Lung (tissue), 12 donors: ENCODE results near the gene TOR1AIP2. TPM values are rescaled to one million over a fixed set of nuclear protein-coding genes. Genes with fewer than 3 reads are reported as not detected.

ENCODE experiments used
- ATAC-seq: fragments of 200-7000 bp; cut with Tn5 transposase; one replicate; pipeline ENCODE4 v1.9.1; 2020; ENCODE audit warnings: moderate number of reproducible peaks; ENCODE audit not compliant: insufficient read depth, low FRiP score
- DNase-seq, 3 donors: peaks; one replicate each; pipeline ENCODE4 v3.0.0-alpha.2; 2013 to 2017
- H3K27ac ChIP-seq, 2 donors: one replicate each; pipeline ENCODE4 v1.5.1; 2013; ENCODE audit warnings: mild to moderate bottlenecking in 2 of 2, moderate library complexity in 2 of 2, control low read depth in 1 of 2, inconsistent platforms in 1 of 2, low read depth in 1 of 2, low read length in 1 of 2
- H3K27me3 ChIP-seq, 3 donors: one replicate each; pipeline ENCODE4 v1.5.1; 2013; ENCODE audit warnings: low read length in 2 of 3; ENCODE audit not compliant: control insufficient read depth in 3 of 3, insufficient read depth in 3 of 3
- H3K36me3 ChIP-seq, 4 donors: one replicate each; pipeline ENCODE4 v1.5.1; 2013; ENCODE audit warnings: low read length in 4 of 4, mild to moderate bottlenecking in 1 of 4, moderate library complexity in 1 of 4; ENCODE audit not compliant: control insufficient read depth in 4 of 4, insufficient read depth in 4 of 4
- H3K4me1 ChIP-seq, 5 donors: one replicate each; pipeline ENCODE4 v1.5.1; 2013; ENCODE audit warnings: low read length in 5 of 5, mild to moderate bottlenecking in 2 of 5, moderate library complexity in 1 of 5; ENCODE audit not compliant: control insufficient read depth in 5 of 5, insufficient read depth in 5 of 5
- H3K4me3 ChIP-seq: one replicate; pipeline ENCODE4 v1.5.1; 2013; ENCODE audit warnings: mild to moderate bottlenecking, control low read depth, moderate library complexity
- H3K9ac ChIP-seq, 2 donors: one replicate each; pipeline ENCODE4 v1.5.1; 2013; ENCODE audit warnings: low read length in 2 of 2, control low read depth in 1 of 2; ENCODE audit not compliant: insufficient read depth in 1 of 2
- H3K9me3 ChIP-seq, 4 donors: one replicate each; pipeline ENCODE4 v1.5.1; 2013; ENCODE audit warnings: low read length in 3 of 4, mild to moderate bottlenecking in 1 of 4, moderate library complexity in 1 of 4; ENCODE audit not compliant: control insufficient read depth in 4 of 4, insufficient read depth in 3 of 4
- CTCF ChIP-seq: IDR thresholded peaks from 2 replicates; pipeline ENCODE4 v1.5.1; 2012; ENCODE audit warnings: mild to moderate bottlenecking; ENCODE audit errors: control extremely low read depth, extremely low read depth
- WGBS, 2 donors: extraction: QIAGEN DNeasy Blood & Tissue Kit; methylation state at CpG; one replicate each; pipeline ENCODE4 v1.1.7; 2013; 5-methylcytosine and 5-hydroxymethylcytosine counted together
- polyA plus RNA-seq, 2 donors: library from polyadenylated mRNA; stranded (reverse); fragments of 200-250 nt; gene quantifications; one replicate each; pipeline ENCODE4 v1.2.1, GENCODE V29; 2013
- total RNA-seq, 2 donors: library from RNA; depleted of rRNA in 1 of 2; stranded (reverse); fragments of >200 nt in 1 of 2; gene quantifications; one replicate each; pipeline ENCODE4 v1.2.1, GENCODE V29; 2014 to 2021
- donor health status: control.
- donor health status: control.
- donor health status: Bipolar disorder and iron deficiency.
- donor health status: healthy.
- donor health status: DM: yes; HTN: yes; CAD: no.

Gene TOR1AIP2
- total and polyA plus RNA-seq, 4 donors = 10.1 to 118 (median 51.6) TPM

- Histone ChIP-seq H3K9me3 (no peaks in the 10 kb centered on the region), H3K4me3 (no peak overlapping the region), H3K36me3 (no peaks in the 10 kb centered on the region), H3K4me1 (peaks cover 0 to 4% (median 0%) of the 10 kb centered on the region in 5 donors), H3K27me3 (no peaks in the 10 kb centered on the region), H3K9ac (no peak overlapping the region), H3K27ac (no peak overlapping the region)
- no peak for TF ChIP-seq CTCF
- ATAC-seq (no peak), DNase-seq (no peak)
- 94 to 96% methylated on average over 4 of the region's 4 CpGs for WGBS, 2 donors
Observed at GRCh38 chr1:179823693-179824092, 53.9 kb downstream of the TOR1AIP2 start.

GRCh38 chr1:179822065-179822464 is 55.5 kb downstream of the TOR1AIP2 start:
- H3K27me3 ChIP-seq = peaks cover 0 to 1% (median 0%) of the 10 kb centered on the region in 3 donors
- TF ChIP-seq CTCF = no peak
- no peak for DNase-seq
- H3K9me3 ChIP-seq = no peaks in the 10 kb centered on the region
- peaks cover 0 to 20% (median under 1%) of the 10 kb centered on the region in 5 donors for H3K4me1 ChIP-seq
- no peak overlapping the region for H3K9ac ChIP-seq
- 90 to 93% methylated on average over 2 of the region's 2 CpGs for WGBS, 2 donors
- H3K27ac ChIP-seq = no peak overlapping the region
- H3K4me3 ChIP-seq = no peak overlapping the region
- no peaks in the 10 kb centered on the region for H3K36me3 ChIP-seq
- no peak for ATAC-seq

DNA sequence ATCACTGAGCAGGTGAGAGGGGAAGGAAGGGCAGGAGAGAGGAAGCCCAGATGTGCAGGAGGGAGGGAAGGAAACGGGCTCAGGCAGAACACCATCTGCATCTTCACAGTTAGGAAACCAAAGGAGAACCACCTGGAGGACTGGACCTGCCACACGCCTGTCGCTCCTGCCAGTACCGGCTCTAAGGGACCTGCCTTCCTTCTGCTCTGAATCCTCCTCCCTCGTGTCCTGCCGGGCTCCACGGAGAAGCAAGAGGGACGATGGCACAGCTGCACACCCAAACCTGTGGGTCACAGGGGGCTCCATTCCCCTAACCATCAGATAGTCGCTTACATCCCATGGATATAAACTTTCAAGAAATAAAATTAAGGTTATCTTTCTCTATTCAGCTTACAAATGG is 56.1 kb downstream of the TOR1AIP2 start:
- no peak overlapping the region for H3K9ac ChIP-seq
- WGBS, 2 donors = 76 to 85% methylated on average over 9 of the region's 9 CpGs
- no peak overlapping the region for H3K27ac ChIP-seq
- peaks cover 0 to 26% (median 6%) of the 10 kb centered on the region in 5 donors for H3K4me1 ChIP-seq
- no peaks in the 10 kb centered on the region for H3K36me3 ChIP-seq
- DNase-seq (no peak), ATAC-seq (no peak)
- no peaks in the 10 kb centered on the region for H3K9me3 ChIP-seq
- no peak overlapping the region for H3K4me3 ChIP-seq
- TF ChIP-seq CTCF = no peak
- peaks cover 0 to 2% (median 0%) of the 10 kb centered on the region in 3 donors for H3K27me3 ChIP-seq
